BLaER1 (cell line): Measurements from ENCODE around the gene KRT14.
"Not testable (repeated sequence)": the region's sequence is repeated elsewhere in the genome, so short reads cannot be mapped to it uniquely, and the experiment has no call there.

Experiments used
- H3K27ac ChIP-seq: shearing (Covaris generic); formaldehyde crosslinking; 2 replicates; pipeline ENCODE4 v1.8.1; 2022
- H3K27me3 ChIP-seq: shearing (Covaris generic); formaldehyde crosslinking; 2 replicates; pipeline ENCODE4 v1.8.1; 2022
- H3K36me3 ChIP-seq: shearing (Covaris generic); formaldehyde crosslinking; 2 replicates; pipeline ENCODE4 v1.8.1; 2022
- H3K4me1 ChIP-seq: shearing (Covaris generic); formaldehyde crosslinking; 2 replicates; pipeline ENCODE4 v1.8.1; 2022
- H3K4me2 ChIP-seq: shearing (Covaris generic); formaldehyde crosslinking; 2 replicates; pipeline ENCODE4 v1.8.1; 2022
- H3K4me3 ChIP-seq: shearing (Covaris generic); formaldehyde crosslinking; 2 replicates; pipeline ENCODE4 v1.8.1; 2022
- H3K9ac ChIP-seq: shearing (Covaris generic); formaldehyde crosslinking; 2 replicates; pipeline ENCODE4 v1.8.1; 2022
- H3K9me3 ChIP-seq: shearing (Covaris generic); formaldehyde crosslinking; 2 replicates; pipeline ENCODE4 v1.8.1; 2022
- H4K20me1 ChIP-seq: shearing (Covaris generic); formaldehyde crosslinking; 2 replicates; pipeline ENCODE4 v1.8.1; 2022
- Cebpa-rat ChIP-seq: shearing (Covaris generic); IDR thresholded peaks from 2 replicates; pipeline ENCODE4 v1.8.1; 2022

KRT14 gene

DNA sequence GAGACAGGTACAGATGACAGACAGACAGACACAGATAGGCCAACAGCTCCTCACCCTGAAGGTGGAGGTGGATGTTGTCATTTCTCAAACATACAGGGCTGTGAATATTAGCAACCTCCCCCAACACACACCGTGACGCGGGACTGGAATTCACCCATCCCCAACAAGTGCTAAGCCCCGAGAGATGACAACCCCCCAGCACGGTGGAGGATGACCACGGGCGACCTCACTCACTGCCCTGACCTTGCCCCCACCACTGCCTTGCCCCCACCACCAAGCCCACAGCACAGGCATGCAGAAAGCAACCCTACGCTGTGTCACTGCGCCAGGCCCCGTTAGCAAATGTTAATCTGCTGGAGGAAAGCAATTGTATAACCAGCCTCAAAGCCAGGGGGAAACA is 42.6 kb upstream of the KRT14 start:
- TF ChIP-seq Cebpa-rat = no peak
- H3K27ac ChIP-seq = no peak overlapping the region
- H3K9ac ChIP-seq = no peak overlapping the region
- H3K9me3 ChIP-seq = no peaks in the 10 kb centered on the region
- no peaks in the 10 kb centered on the region for H3K36me3 ChIP-seq
- no peak overlapping the region for H3K4me2 ChIP-seq
- H3K27me3 ChIP-seq = no peaks in the 10 kb centered on the region
- no peaks in the 10 kb centered on the region for H4K20me1 ChIP-seq
- H3K4me1 ChIP-seq = peaks cover 5% of the 10 kb centered on the region; the same call in 1 of the 2 replicates
- no peak overlapping the region for H3K4me3 ChIP-seq

DNA sequence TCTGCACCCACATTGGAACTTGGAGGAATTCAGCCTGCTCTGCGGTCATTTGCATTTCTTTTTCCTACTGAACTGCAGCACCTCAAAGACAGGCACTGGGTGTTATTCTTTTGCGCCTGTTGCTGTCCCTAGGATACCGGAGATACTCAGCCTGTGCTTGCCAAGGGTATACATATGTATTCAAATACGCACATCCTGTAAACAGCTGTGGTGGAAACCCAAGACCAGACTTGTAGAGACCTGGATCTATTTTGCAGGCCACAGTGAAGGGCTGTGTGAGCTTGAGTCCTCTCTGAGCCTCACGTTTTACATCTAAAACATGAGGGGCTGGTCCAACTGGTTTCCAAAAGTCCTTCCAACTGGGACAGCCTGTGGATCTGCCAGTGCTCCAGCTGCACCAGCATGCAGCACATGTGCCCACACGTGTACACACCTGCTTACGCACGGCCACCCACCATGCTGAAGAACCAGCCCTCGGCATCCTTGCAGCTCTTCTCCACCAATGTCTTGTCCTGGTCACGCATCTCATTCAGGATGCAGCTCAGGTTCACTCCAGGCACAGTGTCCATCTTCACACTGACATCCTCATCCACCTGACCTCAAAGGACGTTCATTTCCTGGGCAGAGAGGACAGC is 42.0 kb upstream of the KRT14 start:
- not testable (repeated sequence) for H3K9me3 ChIP-seq, H3K9ac ChIP-seq, H3K4me2 ChIP-seq, H3K27ac ChIP-seq, H3K36me3 ChIP-seq, H3K27me3 ChIP-seq, H3K4me1 ChIP-seq, H3K4me3 ChIP-seq, H4K20me1 ChIP-seq

- H3K27ac ChIP-seq, H3K27me3 ChIP-seq, H3K9me3 ChIP-seq, H4K20me1 ChIP-seq, H3K9ac ChIP-seq, H3K36me3 ChIP-seq, H3K4me1 ChIP-seq, H3K4me3 ChIP-seq, H3K4me2 ChIP-seq: not testable (repeated sequence)
Observed at GRCh38 chr17:41628073-41628370, 41.3 kb upstream of the KRT14 start.

GRCh38 chr17:41627316-41628072 is 40.8 kb upstream of the KRT14 start:
- Histone ChIP-seq H3K27ac (no peak overlapping the region), H3K4me2 (no peak overlapping the region), H3K36me3 (no peaks in the 10 kb centered on the region), H3K27me3 (no peaks in the 10 kb centered on the region), H3K9me3 (no peaks in the 10 kb centered on the region), H4K20me1 (no peaks in the 10 kb centered on the region), H3K9ac (no peak overlapping the region), H3K4me3 (no peak overlapping the region), H3K4me1 (peaks cover 9% of the 10 kb centered on the region; the same call in 1 of the 2 replicates)
- no peak for TF ChIP-seq Cebpa-rat

DNA sequence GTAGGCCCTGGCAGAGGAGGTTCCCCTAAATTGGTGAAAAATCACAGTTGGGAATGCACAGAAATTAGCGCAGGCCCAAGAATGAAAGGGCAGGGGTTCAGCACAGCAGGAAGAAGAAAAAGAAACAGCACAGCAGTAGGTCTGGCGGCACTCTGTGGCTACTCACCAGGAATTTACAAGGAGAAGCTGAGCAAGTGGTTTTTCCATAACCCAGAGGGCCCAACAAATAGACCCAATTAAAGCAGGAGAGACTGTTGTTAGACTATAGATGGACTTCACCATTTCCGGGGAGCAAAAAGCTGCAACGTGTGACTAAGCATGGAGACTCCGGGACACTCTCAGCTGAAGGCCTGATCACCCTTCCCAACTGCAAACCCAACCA is 40.2 kb upstream of the KRT14 start:
- not testable (repeated sequence) for H3K36me3 ChIP-seq, H3K27me3 ChIP-seq, H3K27ac ChIP-seq, H3K4me2 ChIP-seq, H3K9me3 ChIP-seq, H3K4me3 ChIP-seq, H4K20me1 ChIP-seq, H3K9ac ChIP-seq, H3K4me1 ChIP-seq

GRCh38 chr17:41626028-41626913 is 39.6 kb upstream of the KRT14 start:
- not testable (repeated sequence) for H3K27me3 ChIP-seq, H3K4me1 ChIP-seq, H3K4me2 ChIP-seq, H3K27ac ChIP-seq, H4K20me1 ChIP-seq, H3K36me3 ChIP-seq, H3K9me3 ChIP-seq, H3K9ac ChIP-seq, H3K4me3 ChIP-seq

DNA sequence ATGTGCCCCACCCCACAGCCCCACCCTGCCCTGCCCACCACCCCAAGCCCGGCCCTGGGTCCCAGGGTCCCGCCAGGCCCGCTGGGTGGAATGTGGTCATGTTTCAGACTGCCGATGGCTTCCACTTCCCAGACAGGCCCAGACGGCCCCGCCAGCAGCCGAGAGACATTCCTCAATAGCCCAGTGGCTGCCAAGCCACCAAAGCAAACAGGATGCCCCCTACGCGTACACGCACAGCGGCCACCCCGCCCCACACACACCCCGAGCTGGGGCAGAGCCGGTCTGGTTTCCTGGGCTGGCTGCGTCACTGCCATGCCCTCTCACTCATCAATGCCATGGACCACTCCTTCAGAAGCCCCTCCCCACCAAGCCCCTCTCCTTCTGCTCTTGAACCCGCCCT is 38.9 kb upstream of the KRT14 start:
- Histone ChIP-seq H4K20me1 (no peaks in the 10 kb centered on the region), H3K9me3 (no peaks in the 10 kb centered on the region), H3K27me3 (no peaks in the 10 kb centered on the region), H3K4me3 (no peak overlapping the region), H3K9ac (no peak overlapping the region), H3K36me3 (no peaks in the 10 kb centered on the region), H3K27ac (no peak overlapping the region), H3K4me2 (no peak overlapping the region), H3K4me1 (peaks cover 9% of the 10 kb centered on the region; the same call in 1 of the 2 replicates)
- no peak for TF ChIP-seq Cebpa-rat

DNA sequence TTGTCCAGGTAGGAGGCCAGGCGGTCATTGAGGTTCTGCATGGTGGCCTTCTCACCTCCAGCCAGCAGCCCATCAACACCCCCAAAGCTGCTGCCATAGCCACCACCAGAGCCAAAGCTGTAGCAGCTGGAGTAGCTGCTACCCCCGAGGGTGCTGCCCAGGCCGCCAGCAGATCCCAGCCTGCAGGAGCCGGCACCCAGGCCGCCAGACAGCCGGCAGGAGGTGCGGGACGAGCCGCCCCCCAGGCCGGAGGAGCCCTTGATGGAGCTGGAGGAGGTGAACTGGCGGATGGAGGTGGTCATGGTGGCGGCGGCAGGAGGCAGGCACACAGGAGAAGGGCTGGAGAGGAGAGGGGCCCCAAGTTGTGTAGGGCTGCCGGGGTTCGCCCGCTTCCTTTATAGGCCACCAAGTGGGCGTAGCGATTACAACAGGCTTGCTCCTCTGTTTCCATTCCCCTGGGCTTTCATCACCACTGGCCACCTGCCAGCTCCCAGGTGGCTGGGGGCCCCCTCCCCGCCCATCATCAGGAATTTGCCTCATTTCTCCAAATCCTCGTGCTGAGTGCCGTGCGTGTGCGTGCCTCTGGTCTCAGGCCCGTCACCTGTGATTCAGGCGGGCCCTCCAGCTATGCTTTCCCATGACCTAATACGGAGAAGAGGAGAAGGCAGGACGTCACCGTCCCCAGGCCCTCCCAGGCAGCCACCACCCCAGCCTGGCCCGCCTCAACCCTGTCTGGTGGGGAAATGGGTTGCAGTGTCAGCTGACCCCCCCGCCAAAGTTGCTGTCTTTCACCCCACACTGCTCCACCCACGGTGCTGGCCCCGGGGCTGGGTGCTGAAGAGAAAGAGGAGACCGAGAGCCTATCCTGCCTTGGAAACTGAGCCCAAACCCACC is 37.8 kb upstream of the KRT14 start, which contains the start of gene KRT17:
Gene KRT17, minus strand, starts transcription at position 368 of the 894 bp plus-strand sequence. Its CDS starts 66 bp downstream, at position 302.
- H3K9me3 ChIP-seq = no peaks in the 10 kb centered on the region
- no peak for TF ChIP-seq Cebpa-rat
- no peaks in the 10 kb centered on the region for H3K27me3 ChIP-seq
- no peak within 1 kb of the TSS for H3K9ac ChIP-seq
- H4K20me1 ChIP-seq = no peaks in the 10 kb centered on the region
- no peak within 1 kb of the TSS for H3K4me3 ChIP-seq
- H3K4me1 ChIP-seq = peaks cover 9% of the 10 kb centered on the region; the same call in 1 of the 2 replicates
- H3K36me3 ChIP-seq = no peaks in the 10 kb centered on the region
- H3K4me2 ChIP-seq = peak within 1 kb of the TSS; percentile 26; the same call in 1 of the 2 replicates
- no peak within 1 kb of the TSS for H3K27ac ChIP-seq

GRCh38 chr17:41623184-41623861 is 36.6 kb upstream of the KRT14 start:
- not testable (repeated sequence) for H3K27ac ChIP-seq, H3K4me3 ChIP-seq

DNA sequence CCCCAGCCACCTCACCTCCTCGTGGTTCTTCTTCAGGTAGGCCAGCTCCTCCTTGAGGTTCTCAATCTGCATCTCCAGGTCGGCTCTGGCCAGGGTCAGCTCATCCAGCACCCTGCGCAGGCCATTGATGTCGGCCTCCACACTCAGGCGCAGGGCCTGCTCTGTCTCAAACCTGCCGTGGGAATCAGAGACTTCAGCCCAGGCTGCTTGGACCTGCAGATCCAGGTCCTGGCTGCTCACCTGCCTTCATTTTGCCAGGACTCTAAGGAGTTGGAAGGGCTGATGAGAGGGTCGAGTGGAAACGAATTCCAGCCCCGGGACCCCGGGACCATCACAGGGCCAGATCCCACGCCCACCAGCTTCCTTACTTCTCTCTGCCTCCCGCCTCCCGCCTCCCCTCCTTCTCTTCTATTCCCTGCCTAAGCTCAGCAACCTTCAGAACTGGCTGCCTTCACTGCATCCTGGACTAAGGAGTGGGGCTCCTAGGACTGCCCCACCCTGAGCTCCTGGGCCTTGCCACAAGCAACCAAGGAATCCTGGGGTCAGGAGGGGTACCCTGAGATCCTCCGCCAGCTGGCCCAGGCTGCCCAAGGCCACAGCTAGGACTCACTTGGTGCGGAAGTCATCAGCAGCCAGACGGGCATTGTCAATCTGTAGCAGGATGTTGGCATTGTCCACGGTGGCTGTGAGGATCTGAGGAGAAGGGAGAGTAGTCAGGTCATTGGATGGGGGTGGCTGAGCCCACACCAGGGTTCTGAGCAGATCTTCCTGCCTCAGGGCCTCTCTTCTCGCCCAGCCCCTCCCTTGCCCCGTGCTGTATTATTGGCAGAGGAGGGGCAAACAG is 35.9 kb upstream of the KRT14 start:
- not testable (repeated sequence) for H3K4me3 ChIP-seq, H3K9ac ChIP-seq, H3K9me3 ChIP-seq, H3K4me2 ChIP-seq, H3K27me3 ChIP-seq, H3K36me3 ChIP-seq, H3K4me1 ChIP-seq, H4K20me1 ChIP-seq, H3K27ac ChIP-seq

More at GRCh38 chr17:41623184-41623861, 36.6 kb upstream of the KRT14 start:
- not testable (repeated sequence) for H3K4me1 ChIP-seq, H3K4me2 ChIP-seq, H3K9me3 ChIP-seq, H4K20me1 ChIP-seq, H3K27me3 ChIP-seq, H3K9ac ChIP-seq, H3K36me3 ChIP-seq
